ENCODE data around the gene TMEM63C. TPM values are rescaled to one million over a fixed set of nuclear protein-coding genes. Genes with fewer than 3 reads are reported as not detected.

The TMEM63C gene
- total and polyA plus RNA-seq, 11 donors = 0.01 to 4.0 (median 1.7) TPM; not detected in 1

GRCh38 chr14:77195766-77196165 is 14.2 kb downstream of the TMEM63C start:
- Histone ChIP-seq H3K36me3 (no peaks in the 10 kb centered on the region), H3K27ac (no peak overlapping the region), H3K27me3 (peaks cover 0 to 33% (median 6%) of the 10 kb centered on the region in 9 donors), H3K4me1 (no peaks in the 10 kb centered on the region), H3K4me3 (no peak overlapping the region), H3K9me3 (no peaks in the 10 kb centered on the region)
- 78 to 80% (median 78%) methylated on average over 9 of the region's 9 CpGs; no CpG with 5 or more reads in 1 of the 4 donors for WGBS, 4 donors
- TF ChIP-seq, protein P1, sequence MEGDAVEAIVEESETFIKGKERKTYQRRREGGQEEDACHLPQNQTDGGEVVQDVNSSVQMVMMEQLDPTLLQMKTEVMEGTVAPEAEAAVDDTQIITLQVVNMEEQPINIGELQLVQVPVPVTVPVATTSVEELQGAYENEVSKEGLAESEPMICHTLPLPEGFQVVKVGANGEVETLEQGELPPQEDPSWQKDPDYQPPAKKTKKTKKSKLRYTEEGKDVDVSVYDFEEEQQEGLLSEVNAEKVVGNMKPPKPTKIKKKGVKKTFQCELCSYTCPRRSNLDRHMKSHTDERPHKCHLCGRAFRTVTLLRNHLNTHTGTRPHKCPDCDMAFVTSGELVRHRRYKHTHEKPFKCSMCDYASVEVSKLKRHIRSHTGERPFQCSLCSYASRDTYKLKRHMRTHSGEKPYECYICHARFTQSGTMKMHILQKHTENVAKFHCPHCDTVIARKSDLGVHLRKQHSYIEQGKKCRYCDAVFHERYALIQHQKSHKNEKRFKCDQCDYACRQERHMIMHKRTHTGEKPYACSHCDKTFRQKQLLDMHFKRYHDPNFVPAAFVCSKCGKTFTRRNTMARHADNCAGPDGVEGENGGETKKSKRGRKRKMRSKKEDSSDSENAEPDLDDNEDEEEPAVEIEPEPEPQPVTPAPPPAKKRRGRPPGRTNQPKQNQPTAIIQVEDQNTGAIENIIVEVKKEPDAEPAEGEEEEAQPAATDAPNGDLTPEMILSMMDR (IDR thresholded peaks at IDR 0.05) = no peak
- no peak for TF ChIP-seq POLR2A (IDR thresholded peaks at IDR 0.05)
- DNase-seq = no peak
- no peak for ATAC-seq
- intact Hi-C loops (cut with DNase I) = no loop called here

DNA sequence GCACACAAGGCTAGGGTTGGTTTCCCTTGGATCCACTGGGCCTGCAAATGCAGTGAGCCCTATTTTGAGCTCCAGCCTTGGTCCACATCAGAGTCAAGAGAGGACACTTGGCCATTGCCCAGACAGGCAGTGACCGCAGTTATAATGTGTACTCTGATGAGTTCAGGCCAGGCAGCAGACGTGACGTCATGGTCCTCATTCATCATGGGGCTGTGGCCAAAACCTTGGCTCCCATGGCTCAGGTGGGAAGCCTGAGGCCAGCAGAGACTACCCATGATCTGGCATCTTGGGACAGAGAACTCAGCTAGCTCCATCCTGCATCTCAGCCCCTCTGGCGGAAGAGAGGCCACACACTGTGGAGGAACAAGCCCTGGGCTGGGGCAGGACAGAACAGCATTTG is 16.4 kb downstream of the TMEM63C start:
- 79 to 92% (median 82%) methylated on average over 3 to 4 of the region's 4 CpGs for WGBS, 4 donors
- Histone ChIP-seq H3K4me1 (no peaks in the 10 kb centered on the region), H3K27me3 (peaks cover 0 to 41% (median 9%) of the 10 kb centered on the region in 9 donors), H3K9me3 (no peaks in the 10 kb centered on the region), H3K4me3 (no peak overlapping the region), H3K27ac (no peak overlapping the region), H3K36me3 (no peaks in the 10 kb centered on the region)
- ATAC-seq (no peak), DNase-seq (no peak)
- TF ChIP-seq, protein P1 (IDR thresholded peaks at IDR 0.05) = no peak
- no peak for TF ChIP-seq POLR2A (IDR thresholded peaks at IDR 0.05)
- intact Hi-C loops (cut with DNase I) = no loop called here

- no peaks in the 10 kb centered on the region for H3K4me1 ChIP-seq
- H3K9me3 ChIP-seq = no peaks in the 10 kb centered on the region
- H3K4me3 ChIP-seq = no peak overlapping the region
- H3K27ac ChIP-seq = no peak overlapping the region
- ATAC-seq (no peak), DNase-seq (no peak)
- H3K36me3 ChIP-seq = no peaks in the 10 kb centered on the region
- no peak for TF ChIP-seq POLR2A (IDR thresholded peaks at IDR 0.05)
- TF ChIP-seq, protein P1 (IDR thresholded peaks at IDR 0.05) = no peak
- peaks cover 0 to 41% (median 9%) of the 10 kb centered on the region in 9 donors for H3K27me3 ChIP-seq
- 59 to 72% (median 65%) methylated on average over 6 of the region's 6 CpGs for WGBS, 4 donors
- intact Hi-C loops (cut with DNase I) = no loop called here
These were observed 17.0 kb downstream of the TMEM63C start for GRCh38 chr14:77198561-77198960.

DNA sequence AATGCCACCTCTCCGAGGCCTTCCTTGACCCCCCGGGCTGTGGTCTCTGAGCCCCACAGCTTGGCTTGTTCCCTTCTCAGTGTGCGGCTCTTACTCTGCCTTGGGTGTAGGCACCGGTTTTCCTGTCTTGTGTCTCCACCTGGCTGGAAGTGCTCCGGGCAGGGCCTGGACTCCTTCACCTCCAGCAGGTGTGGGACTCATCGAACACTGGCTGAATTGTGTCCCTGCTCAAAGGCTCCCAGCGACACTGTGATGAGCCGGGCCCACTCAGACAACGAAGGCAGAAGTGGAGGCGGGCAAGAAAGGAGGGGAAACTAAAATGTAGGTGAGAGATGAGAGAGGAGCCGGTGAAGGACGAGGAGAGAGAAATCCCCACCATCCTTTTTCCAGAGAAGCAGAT is 18.0 kb downstream of the TMEM63C start:
- no peak overlapping the region for H3K4me3 ChIP-seq
- no peaks in the 10 kb centered on the region for H3K4me1 ChIP-seq
- 72 to 80% (median 76%) methylated on average over 12 of the region's 12 CpGs for WGBS, 4 donors
- intact Hi-C loops (cut with DNase I) = no loop called here
- TF ChIP-seq, protein P1 (IDR thresholded peaks at IDR 0.05) = no peak
- no peak for TF ChIP-seq POLR2A (IDR thresholded peaks at IDR 0.05)
- ATAC-seq (no peak), DNase-seq (no peak)
- H3K27ac ChIP-seq = no peak overlapping the region
- H3K36me3 ChIP-seq = no peaks in the 10 kb centered on the region
- H3K9me3 ChIP-seq = no peaks in the 10 kb centered on the region
- peaks cover 0 to 41% (median 9%) of the 10 kb centered on the region in 9 donors for H3K27me3 ChIP-seq
